Ramos (cell line): ENCODE measurements around the gene ITGAV.

Source experiments
- in situ Hi-C: fragments of 300-500 bp; cut with MboI; formaldehyde crosslinking; loops from one replicate; pipeline ENCODE4 v1.14.3; 2022; ENCODE audit warnings: low sequenced_read_pairs; ENCODE audit not compliant: unreplicated experiment

Gene ITGAV

GRCh38 chr2:186610785-186611184 is 20.9 kb downstream of the ITGAV start:
- in situ Hi-C loops, result no loop called here

- in situ Hi-C loops, result no loop called here
Observed at GRCh38 chr2:186611526-186611925, 21.7 kb downstream of the ITGAV start.

GRCh38 chr2:186612026-186612425 is 22.2 kb downstream of the ITGAV start:
- in situ Hi-C loops, result no loop called here

- in situ Hi-C loops, result no loop called here
Observed at GRCh38 chr2:186612555-186613440, 22.9 kb downstream of the ITGAV start.

- in situ Hi-C loops, result no loop called here
Observed at GRCh38 chr2:186614373-186614772, 24.5 kb downstream of the ITGAV start.

- in situ Hi-C loops, result no loop called here
Observed at GRCh38 chr2:186617148-186617547, 27.3 kb downstream of the ITGAV start.

- in situ Hi-C loops, result no loop called here
Observed at GRCh38 chr2:186617771-186618170, 27.9 kb downstream of the ITGAV start.

- in situ Hi-C loops, result no loop called here
Observed at GRCh38 chr2:186618696-186619095, 28.8 kb downstream of the ITGAV start.

GRCh38 chr2:186623084-186623483 is 33.2 kb downstream of the ITGAV start:
- in situ Hi-C loops, result no loop called here

- in situ Hi-C loops, result no loop called here
Observed at GRCh38 chr2:186624276-186624675, 34.4 kb downstream of the ITGAV start.

- in situ Hi-C loops, result no loop called here
Observed at GRCh38 chr2:186629250-186629996, 39.6 kb downstream of the ITGAV start.

- in situ Hi-C loops, result no loop called here
Observed at GRCh38 chr2:186632417-186632816, 42.6 kb downstream of the ITGAV start.

- in situ Hi-C loops, result no loop called here
Observed at GRCh38 chr2:186634701-186635100, 44.8 kb downstream of the ITGAV start.

GRCh38 chr2:186636800-186637496 is 47.1 kb downstream of the ITGAV start:
- in situ Hi-C loops, result no loop called here

- in situ Hi-C loops, result no loop called here
Observed at GRCh38 chr2:186637497-186637800, 47.6 kb downstream of the ITGAV start.

GRCh38 chr2:186639939-186640338 is 50.1 kb downstream of the ITGAV start:
- in situ Hi-C loops, result no loop called here

GRCh38 chr2:186641132-186641806 is 51.4 kb downstream of the ITGAV start:
- in situ Hi-C loops, result no loop called here

GRCh38 chr2:186641807-186642321 is 52.0 kb downstream of the ITGAV start:
- in situ Hi-C loops, result no loop called here

- in situ Hi-C loops, result no loop called here
Observed at GRCh38 chr2:186644791-186645190, 54.9 kb downstream of the ITGAV start.

GRCh38 chr2:186645999-186646398 is 56.1 kb downstream of the ITGAV start:
- in situ Hi-C loops, result no loop called here
